GM23338 (cell line): ENCODE measurements around the gene DKK2. TPM values are rescaled to one million over a fixed set of nuclear protein-coding genes. Genes with fewer than 3 reads are reported as not detected.

Experiments
- ATAC-seq: fragments of 200-7000 bp; cut with Tn5 transposase; 3 replicates; pipeline ENCODE4 v1.9.1; 2020
- DNase-seq: peaks from one replicate; pipeline ENCODE4 v3.0.0-alpha.2; 2015; ENCODE audit warnings: low spot score
- H2AFZ ChIP-seq: fragments of 200-600 bp; sonication (generic); 2 replicates; pipeline ENCODE4 v1.8.0; 2016; ENCODE audit warnings: antibody characterized with exemption, mild to moderate bottlenecking, moderate library complexity
- H3F3A ChIP-seq: fragments of 200-600 bp; sonication (generic); replicated peaks from 2 replicates; pipeline ENCODE4 v1.8.0; 2017; ENCODE audit warnings: antibody characterized with exemption, mixed run types, low read depth
- H3K27ac ChIP-seq: fragments of 200-600 bp; sonication (generic); 2 replicates; pipeline ENCODE4 v1.6.1; 2016; ENCODE audit warnings: low read depth
- H3K27me3 ChIP-seq: fragments of 200-600 bp; sonication (generic); 2 replicates; pipeline ENCODE4 v1.8.0; 2016; ENCODE audit warnings: mild to moderate bottlenecking, mixed run types, moderate library complexity; ENCODE audit not compliant: insufficient read depth
- H3K36me3 ChIP-seq: fragments of 200-600 bp; sonication (generic); 2 replicates; pipeline ENCODE4 v1.8.0; 2016; ENCODE audit warnings: mild to moderate bottlenecking; ENCODE audit not compliant: insufficient read depth
- H3K4me1 ChIP-seq: fragments of 200-600 bp; sonication (generic); 2 replicates; pipeline ENCODE4 v1.8.0; 2016; ENCODE audit warnings: mild to moderate bottlenecking, moderate library complexity; ENCODE audit not compliant: insufficient read depth
- H3K4me2 ChIP-seq: fragments of 200-600 bp; sonication (generic); 2 replicates; pipeline ENCODE4 v1.7.1; 2017; ENCODE audit warnings: mixed run types
- H3K4me3 ChIP-seq: fragments of 200-600 bp; sonication (generic); 2 replicates; pipeline ENCODE4 v1.6.1; 2016; ENCODE audit warnings: mixed run types
- H3K79me2 ChIP-seq: fragments of 200-600 bp; sonication (generic); replicated peaks from 2 replicates; pipeline ENCODE4 v1.8.0; 2017; ENCODE audit warnings: mild to moderate bottlenecking; ENCODE audit not compliant: insufficient read depth
- H3K9me2 ChIP-seq: fragments of 200-600 bp; sonication (generic); 2 replicates; pipeline ENCODE4 v1.8.0; 2017; ENCODE audit not compliant: insufficient read depth
- H4K20me1 ChIP-seq: fragments of 200-600 bp; sonication (generic); replicated peaks from 2 replicates; pipeline ENCODE4 v1.8.0; 2017; ENCODE audit warnings: mild to moderate bottlenecking; ENCODE audit not compliant: insufficient read depth
- H3K27ac Mint-ChIP-seq: 2 replicates; pipeline ENCODE4 v1.8.0; 2020; ENCODE audit warnings: inconsistent platforms, mild to moderate bottlenecking, moderate library complexity, mixed read lengths
- H3K27me3 Mint-ChIP-seq: 3 replicates; pipeline ENCODE4 v1.8.0; 2022; ENCODE audit warnings: low read depth, mild to moderate bottlenecking, moderate library complexity, mixed read lengths, inconsistent platforms; ENCODE audit not compliant: insufficient read depth, poor library complexity
- H3K36me3 Mint-ChIP-seq: 3 replicates; pipeline ENCODE4 v1.8.0; 2021; ENCODE audit warnings: low read depth, mild to moderate bottlenecking, inconsistent platforms, moderate library complexity, mixed read lengths
- H3K4me1 Mint-ChIP-seq: 3 replicates; pipeline ENCODE4 v1.8.0; 2020; ENCODE audit warnings: mild to moderate bottlenecking, inconsistent platforms, mixed read lengths
- H3K4me3 Mint-ChIP-seq: 3 replicates; pipeline ENCODE4 v1.8.0; 2021; ENCODE audit warnings: moderate library complexity, mild to moderate bottlenecking, inconsistent platforms, mixed read lengths
- H3K9me3 Mint-ChIP-seq: 3 replicates; pipeline ENCODE4 v1.8.0; 2020; ENCODE audit warnings: moderate library complexity, mild to moderate bottlenecking, inconsistent platforms, mixed read lengths
- CREB1 ChIP-seq: fragments of 250-450 bp; sonication (Bioruptor Pico); IDR thresholded peaks from 2 replicates; pipeline ENCODE4 v1.5.0; 2020; ENCODE audit warnings: low read depth, mild to moderate bottlenecking, moderate library complexity
- EZH2phosphoT487 ChIP-seq: fragments of 200-600 bp; sonication (generic); IDR thresholded peaks from one replicate; pipeline ENCODE4 v1.8.1; 2018; ENCODE audit warnings: antibody characterized with exemption; ENCODE audit not compliant: unreplicated experiment
- JUNB ChIP-seq: IDR thresholded peaks from one replicate; pipeline ENCODE4 v1.6.1; 2016; ENCODE audit warnings: antibody characterized with exemption; ENCODE audit not compliant: unreplicated experiment
- NANOG ChIP-seq: IDR thresholded peaks from 2 replicates; pipeline ENCODE4 v1.6.1; 2016; ENCODE audit warnings: antibody characterized with exemption, borderline replicate concordance
- POLR2AphosphoS5 ChIP-seq: IDR thresholded peaks from 2 replicates; pipeline ENCODE4 v1.6.1; 2016; ENCODE audit warnings: antibody characterized with exemption, low read depth
- STAT1 ChIP-seq: IDR thresholded peaks from one replicate; pipeline ENCODE4 v1.6.1; 2016; ENCODE audit warnings: antibody characterized with exemption; ENCODE audit not compliant: unreplicated experiment
- ZNF114 ChIP-seq: fragments of 250-450 bp; sonication (Bioruptor Pico); IDR thresholded peaks from 2 replicates; pipeline ENCODE4 v1.5.0; 2020; ENCODE audit warnings: mild to moderate bottlenecking, moderate library complexity
- ZNF462 ChIP-seq: fragments of 250-450 bp; sonication (Bioruptor Pico); IDR thresholded peaks from 2 replicates; pipeline ENCODE4 v1.5.0; 2020; ENCODE audit warnings: mild to moderate bottlenecking, moderate library complexity
- polyA plus RNA-seq: library from polyadenylated mRNA; unstranded; fragments of >200 nt; fragmentation: Nextera tagmentation; extraction: Ambion mirVana; gene quantifications from 2 replicates; pipeline ENCODE4 v1.2.1, GENCODE V29; 2016
- total RNA-seq: library from RNA; depleted of rRNA; stranded (reverse); fragments of >200 nt; shearing (Covaris generic); gene quantifications from 2 replicates; pipeline ENCODE4 v1.2.3, GENCODE V29; 2014

The DKK2 gene
- total and polyA plus RNA-seq, 2 experiments from 2014 or later = 0.05 TPM; not detected in 1

- no peak for TF ChIP-seq ZNF462
- no peak for TF ChIP-seq POLR2AphosphoS5
- TF ChIP-seq ZNF114 (CRISPR knock-in tag) = no peak
- no peak for TF ChIP-seq EZH2phosphoT487
Observed at GRCh38 chr4:106893395-106893881, 142.7 kb downstream of the DKK2 start (continued).

DNA sequence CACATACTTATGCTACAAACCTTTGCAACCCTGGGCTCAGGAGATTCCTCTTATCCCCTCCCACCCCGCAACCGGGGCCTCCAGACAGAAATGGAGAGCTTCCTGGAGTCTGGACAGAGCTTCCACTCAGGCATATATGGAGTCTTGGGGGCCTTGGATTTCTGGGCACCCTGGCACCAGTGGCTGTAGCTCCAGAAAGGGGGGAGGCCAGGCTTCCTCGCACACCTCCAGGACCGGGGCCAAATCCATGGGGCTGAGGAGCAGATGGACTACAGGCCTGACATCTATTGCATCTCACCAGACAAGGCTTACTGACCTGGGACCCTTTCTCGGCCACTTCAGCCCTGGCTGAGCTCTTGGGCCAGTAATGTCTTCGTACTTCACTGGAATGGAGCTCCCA is 143.3 kb downstream of the DKK2 start:
- Mint-ChIP-seq H3K27me3 (no peaks in the 10 kb centered on the region), H3K9me3 (peaks cover 7% of the 10 kb centered on the region; the same call in 1 of the 3 replicates), H3K36me3 (no peaks in the 10 kb centered on the region), H3K27ac (no peak overlapping the region), H3K4me1 (no peaks in the 10 kb centered on the region), H3K4me3 (no peak overlapping the region)
- no peaks in the 10 kb centered on the region for H4K20me1 ChIP-seq
- DNase-seq (no peak), ATAC-seq (no peak)
- H3F3A ChIP-seq = no peaks in the 10 kb centered on the region
- no peak overlapping the region for H3K4me2 ChIP-seq
- no peak overlapping the region for H3K27ac ChIP-seq
- no peak overlapping the region for H3K4me3 ChIP-seq
- no peak overlapping the region; the same call in 1 of the 2 replicates for H2AFZ ChIP-seq
- H3K4me1 ChIP-seq = no peaks in the 10 kb centered on the region
- H3K36me3 ChIP-seq = no peaks in the 10 kb centered on the region
- H3K9me2 ChIP-seq = no peaks in the 10 kb centered on the region
- no peaks in the 10 kb centered on the region for H3K27me3 ChIP-seq
- H3K79me2 ChIP-seq = no peaks in the 10 kb centered on the region
- no peak for TF ChIP-seq JUNB
- TF ChIP-seq ZNF114 (CRISPR knock-in tag) = no peak
- TF ChIP-seq ZNF462 = no peak
- no peak for TF ChIP-seq STAT1
- TF ChIP-seq POLR2AphosphoS5 = no peak
- TF ChIP-seq NANOG = no peak
- no peak for TF ChIP-seq CREB1
